Fibroblast of mammary gland (primary cell): ENCODE results near the gene NBEA.
"Not testable (repeated sequence)": the region's sequence is repeated elsewhere in the genome, so short reads cannot be mapped to it uniquely, and the experiment has no call there.

ENCODE experiments used
- DNase-seq: peaks from one replicate; pipeline ENCODE4 v3.0.0-alpha.2; 2010; ENCODE audit warnings: low read depth
- H3K4me3 ChIP-seq: 2 replicates; pipeline ENCODE4 v1.5.1; 2011; ENCODE audit warnings: low read depth, mild to moderate bottlenecking, low read length, moderate library complexity; ENCODE audit not compliant: control insufficient read depth
- TF ChIP-seq, protein P1 (sequence below): conservative IDR thresholded peaks from 2 replicates; pipeline ENCODE4 v1.5.1; 2011; ENCODE audit warnings: low read depth, low read length, inconsistent platforms; ENCODE audit not compliant: control insufficient read depth, insufficient read depth

Gene NBEA

DNA sequence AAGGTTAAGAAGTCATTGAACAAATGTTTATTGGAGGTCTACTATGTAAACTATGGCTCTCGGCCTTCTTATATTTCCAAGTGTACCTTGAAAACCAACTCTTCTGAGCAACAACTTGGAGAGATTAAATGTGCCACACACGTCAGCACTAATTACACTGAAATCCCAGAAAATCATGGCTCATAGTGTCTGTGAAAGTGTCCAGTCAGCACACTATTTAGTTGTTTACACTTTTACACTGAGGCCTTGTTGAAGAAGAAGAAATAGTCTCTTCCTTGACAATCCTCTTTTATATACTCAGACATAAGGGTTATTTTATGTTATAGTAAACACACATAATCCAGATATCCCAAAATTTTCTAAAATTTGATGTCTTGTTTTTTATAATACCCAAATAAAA lies 30.9 kb upstream of the NBEA start:
- no peak overlapping the region for H3K4me3 ChIP-seq
- TF ChIP-seq, protein P1, sequence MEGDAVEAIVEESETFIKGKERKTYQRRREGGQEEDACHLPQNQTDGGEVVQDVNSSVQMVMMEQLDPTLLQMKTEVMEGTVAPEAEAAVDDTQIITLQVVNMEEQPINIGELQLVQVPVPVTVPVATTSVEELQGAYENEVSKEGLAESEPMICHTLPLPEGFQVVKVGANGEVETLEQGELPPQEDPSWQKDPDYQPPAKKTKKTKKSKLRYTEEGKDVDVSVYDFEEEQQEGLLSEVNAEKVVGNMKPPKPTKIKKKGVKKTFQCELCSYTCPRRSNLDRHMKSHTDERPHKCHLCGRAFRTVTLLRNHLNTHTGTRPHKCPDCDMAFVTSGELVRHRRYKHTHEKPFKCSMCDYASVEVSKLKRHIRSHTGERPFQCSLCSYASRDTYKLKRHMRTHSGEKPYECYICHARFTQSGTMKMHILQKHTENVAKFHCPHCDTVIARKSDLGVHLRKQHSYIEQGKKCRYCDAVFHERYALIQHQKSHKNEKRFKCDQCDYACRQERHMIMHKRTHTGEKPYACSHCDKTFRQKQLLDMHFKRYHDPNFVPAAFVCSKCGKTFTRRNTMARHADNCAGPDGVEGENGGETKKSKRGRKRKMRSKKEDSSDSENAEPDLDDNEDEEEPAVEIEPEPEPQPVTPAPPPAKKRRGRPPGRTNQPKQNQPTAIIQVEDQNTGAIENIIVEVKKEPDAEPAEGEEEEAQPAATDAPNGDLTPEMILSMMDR, result no peak
- no peak for DNase-seq

DNA sequence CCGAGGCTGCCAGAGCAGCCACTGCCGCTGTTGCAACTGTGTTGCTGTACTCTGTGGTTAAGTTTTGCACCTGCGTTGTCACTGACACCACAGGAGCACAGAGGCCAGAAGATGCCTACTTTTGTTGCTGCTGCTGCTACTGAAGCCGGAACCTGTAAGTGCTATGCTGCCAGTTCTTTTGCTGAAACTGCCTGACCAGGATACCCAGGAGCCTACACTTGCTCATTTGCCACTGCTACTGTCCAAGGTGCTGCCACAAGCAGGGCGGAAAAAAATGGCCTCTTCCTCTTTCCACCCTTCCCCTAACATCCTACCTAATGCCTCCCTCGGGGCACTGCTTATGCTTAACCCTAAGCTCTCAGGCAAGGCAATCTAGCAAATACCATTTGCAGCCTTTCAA lies 29.0 kb upstream of the NBEA start:
- H3K4me3 ChIP-seq, result no peak overlapping the region
- peak; percentile 3 for DNase-seq
- TF ChIP-seq, protein P1, result no peak

DNA sequence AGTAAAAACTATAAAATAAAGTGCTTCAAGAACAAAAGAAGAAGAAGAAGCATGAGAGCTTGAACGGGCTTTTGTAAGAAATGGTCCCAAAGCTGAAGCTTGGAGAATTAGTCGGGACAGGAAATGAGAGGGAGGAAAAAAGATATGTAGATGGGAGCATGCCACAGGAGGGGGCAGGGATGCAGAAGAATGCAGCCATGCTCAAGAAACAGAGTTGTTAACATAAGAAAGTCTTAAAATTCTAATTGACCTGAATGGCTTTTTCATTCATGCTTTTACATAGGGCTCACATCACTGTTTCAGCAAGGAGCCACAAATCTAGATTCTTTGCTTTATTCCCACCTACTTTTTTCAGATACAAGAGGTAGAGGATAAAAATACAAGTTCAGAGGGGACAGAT lies 27.7 kb upstream of the NBEA start:
- DNase-seq, result no peak
- TF ChIP-seq, protein P1, result no peak

DNA sequence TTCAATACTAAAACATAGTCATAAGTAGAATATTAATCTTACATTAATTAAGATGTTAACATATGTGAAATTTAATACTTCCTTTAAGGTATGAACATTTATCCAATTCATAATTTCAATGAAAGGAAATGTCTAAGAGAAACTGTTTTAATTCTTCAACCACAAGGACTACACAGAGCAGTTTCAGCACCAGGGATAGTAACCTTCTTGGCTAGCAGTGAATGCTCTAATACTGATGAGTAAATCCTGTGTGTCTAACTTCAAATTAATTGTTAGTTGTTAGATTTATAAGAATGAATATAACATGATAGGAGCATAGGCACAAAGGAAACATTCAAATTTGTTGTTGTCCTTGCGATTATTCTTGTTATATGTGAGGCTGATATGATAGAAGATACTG lies 15.6 kb upstream of the NBEA start:
- TF ChIP-seq, protein P1, result no peak
- DNase-seq, result peak; percentile 64
- no peak overlapping the region for H3K4me3 ChIP-seq

More for the DNA sequence above, 27.7 kb upstream of the NBEA start:
- H3K4me3 ChIP-seq, result no peak overlapping the region

DNA sequence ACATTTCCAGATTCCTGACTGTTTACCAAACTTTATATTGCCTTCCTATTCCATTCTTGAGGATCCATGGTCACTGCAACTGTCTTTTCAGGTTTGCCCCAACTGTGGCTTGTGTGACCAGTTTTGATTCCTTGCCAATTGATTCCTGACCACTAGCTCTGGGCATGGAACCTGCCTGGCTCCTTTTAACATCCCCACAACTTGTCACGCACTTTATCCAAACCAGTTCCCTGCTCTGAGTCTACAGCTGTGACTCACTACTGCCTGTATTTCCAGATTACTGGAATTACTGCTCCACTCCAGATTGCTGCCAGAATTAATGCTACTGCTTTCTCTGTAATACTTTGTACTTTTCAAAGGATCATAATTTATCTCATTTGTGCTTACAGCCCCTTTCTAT lies 13.4 kb upstream of the NBEA start:
- H3K4me3 ChIP-seq, result not testable (repeated sequence)
- DNase-seq, result peak; percentile 10

DNA sequence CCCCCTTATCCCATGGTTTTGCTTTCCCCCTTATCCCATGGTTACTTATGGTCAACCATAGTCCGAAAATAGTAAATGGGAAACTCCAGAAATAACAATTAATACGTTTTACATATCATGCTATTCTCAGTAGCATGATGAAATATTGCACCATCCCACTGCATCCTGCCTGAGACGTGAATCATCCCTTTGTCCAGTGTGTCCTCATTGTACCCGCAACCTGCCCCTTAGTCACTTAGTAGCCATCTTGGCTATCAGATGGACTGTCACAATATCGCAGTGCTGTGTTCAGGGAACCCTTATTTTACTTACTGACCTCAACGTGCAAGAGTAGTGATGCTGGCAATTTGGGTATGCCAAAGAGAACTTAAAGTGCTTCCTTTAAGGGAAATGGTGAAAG lies 10.5 kb upstream of the NBEA start:
- TF ChIP-seq, protein P1, result no peak
- H3K4me3 ChIP-seq, result no peak overlapping the region
- peak; percentile 52 for DNase-seq

DNA sequence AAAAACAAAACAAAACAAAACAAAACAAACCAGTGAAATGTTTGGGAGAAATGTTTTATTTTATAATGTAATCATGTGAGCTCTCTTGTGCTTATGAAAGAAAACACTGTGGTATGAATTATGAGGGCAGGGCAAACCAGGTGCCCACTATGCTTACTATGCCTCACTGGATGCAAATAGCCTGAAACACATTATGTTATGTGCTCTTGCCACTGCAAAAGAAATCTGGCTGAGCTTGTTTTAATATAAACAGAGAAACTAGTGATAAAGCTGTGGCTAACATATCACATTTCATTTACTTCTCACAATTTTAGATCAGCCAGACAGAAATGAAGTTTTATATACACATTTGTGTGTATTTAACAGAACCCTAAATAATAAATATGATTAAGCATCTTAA lies 8.7 kb upstream of the NBEA start:
- DNase-seq, result no peak
- no peak overlapping the region for H3K4me3 ChIP-seq
- TF ChIP-seq, protein P1, result no peak

DNA sequence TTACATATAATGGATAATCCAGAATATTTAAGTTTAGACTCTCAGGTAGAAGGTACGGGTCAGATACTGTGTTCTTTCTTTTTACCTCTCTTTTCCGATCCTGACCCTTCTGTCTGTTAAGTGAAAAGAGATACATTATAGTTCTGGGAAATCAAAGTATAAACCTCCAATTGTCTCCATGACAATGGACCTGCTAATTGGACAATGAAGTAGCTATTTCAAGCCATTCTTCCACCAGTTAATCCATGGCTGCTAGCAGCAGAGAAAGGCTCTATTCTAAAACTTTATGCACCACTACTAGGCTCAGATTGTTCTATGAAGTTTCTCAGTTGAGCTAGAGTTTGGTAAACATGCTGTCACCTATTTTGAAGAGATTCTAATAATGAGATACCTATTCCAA lies 8.3 kb upstream of the NBEA start:
- no peak overlapping the region for H3K4me3 ChIP-seq
- DNase-seq, result no peak
- TF ChIP-seq, protein P1, result no peak
